ENCODE data around the gene ARHGAP4. TPM values are rescaled to one million over a fixed set of nuclear protein-coding genes. Genes with fewer than 3 reads are reported as not detected.

The ARHGAP4 gene
- total and polyA plus RNA-seq, 2 donors (not counting 3 experiments of a cell fraction or from before 2014, with no cell fraction given), result 20.9 to 33.3 TPM

DNA sequence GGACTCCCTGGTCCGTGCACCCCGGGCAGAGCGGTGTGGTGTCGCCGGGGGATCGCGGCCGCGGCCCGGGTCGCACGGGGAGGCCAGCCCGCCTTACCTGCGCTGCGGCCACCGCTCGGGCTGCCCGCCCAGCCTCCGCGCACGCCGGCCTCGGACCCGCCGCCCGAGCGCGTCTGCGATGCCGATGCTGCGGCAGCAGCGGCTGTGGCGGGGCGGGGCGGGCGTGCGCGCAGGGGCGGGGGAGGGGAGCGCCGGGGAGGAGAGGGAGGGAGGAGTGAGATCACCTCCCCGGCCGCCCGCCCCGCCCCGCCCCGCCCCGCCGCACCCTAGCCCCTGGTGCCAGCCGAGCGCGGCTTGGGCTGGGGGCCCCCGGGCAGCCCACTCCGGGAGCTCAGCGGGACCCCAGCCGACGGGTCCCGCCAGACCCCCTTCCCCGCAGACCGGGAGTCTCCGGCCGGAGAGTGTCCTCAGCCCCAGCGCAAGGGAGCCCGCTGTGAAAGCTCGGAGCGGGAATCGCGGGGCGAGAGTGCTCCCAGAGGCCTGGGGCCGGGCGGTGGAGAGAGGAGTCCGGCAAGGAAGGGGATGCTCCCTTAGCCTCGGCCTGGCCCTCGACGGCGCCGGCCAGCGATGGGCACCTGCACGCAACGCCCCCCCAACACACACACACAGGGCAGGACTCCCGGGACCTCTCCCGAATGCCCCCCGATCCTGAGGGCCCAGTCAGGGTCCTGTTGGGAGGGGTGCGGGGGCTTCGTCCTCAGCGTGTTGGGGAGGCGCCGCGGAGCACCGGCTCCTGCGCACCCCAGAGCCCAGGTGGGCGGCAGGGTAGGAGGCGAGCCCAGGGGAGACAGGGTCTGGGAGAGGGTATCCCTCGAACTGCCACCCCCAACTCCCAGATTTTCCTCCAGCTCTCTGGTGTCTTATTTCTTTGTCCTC lies 39.8 kb downstream of the ARHGAP4 start, which contains the start of gene L1CAM:
L1CAM (minus strand) TSS at position 206 of the 936 bp plus-strand sequence. CDS start 10,337 bp downstream, outside the sequence.
- FAIRE-seq (no peak), DNase-seq (ENCODE audit: low read depth, low spot score) (no peak)
- Histone ChIP-seq H3K36me3 (ENCODE audit: control insufficient read depth in 2 of 2, extremely low read depth in 1 of 2, insufficient read depth in 2 of 2, low read length in 2 of 2) (no peaks in the 10 kb centered on the region), H3K9ac (replicated peaks; ENCODE audit: extremely low read depth, insufficient read depth, low read length) (no peak within 1 kb of the TSS), H3K4me3 (replicated peaks in 1 of 3; ENCODE audit: insufficient read depth in 1 of 3, low read depth in 1 of 3, low read length in 3 of 3) (no peak within 1 kb of the TSS), H3K27ac (ENCODE audit: insufficient read depth, low read depth, low read length) (no peak within 1 kb of the TSS), H3K9me3 (replicated peaks; ENCODE audit: control insufficient read depth, insufficient read depth, low read length) (no peaks in the 10 kb centered on the region), H3K27me3 (ENCODE audit: control insufficient read depth in 2 of 2, insufficient read depth in 2 of 2, low read length in 2 of 2) (peaks cover 28 to 32% of the 10 kb centered on the region in 2 experiments), H3K9me1 (replicated peaks; ENCODE audit: control insufficient read depth, extremely low read depth, insufficient read depth, low read length) (no peaks in the 10 kb centered on the region), H3K79me2 (ENCODE audit: control insufficient read depth, insufficient read depth, low read length) (no peaks in the 10 kb centered on the region), H3K4me1 (ENCODE audit: control insufficient read depth, extremely low read depth, insufficient read depth, low read length) (no peaks in the 10 kb centered on the region), H4K20me1 (replicated peaks; ENCODE audit: control insufficient read depth, extremely low read depth, insufficient read depth, low read length) (no peaks in the 10 kb centered on the region), H2AFZ (ENCODE audit: low read depth, low read length) (no peak within 1 kb of the TSS), H3K4me2 (ENCODE audit: insufficient read depth, low read length) (no peak within 1 kb of the TSS)
- no TSS peak for BruUV-seq (replicated peaks)
- POLR2A ChIA-PET, result no interaction called here
- TF ChIP-seq EZH2 (IDR thresholded peaks at IDR 0.05; ENCODE audit: borderline replicate concordance, low read depth, low read length, severe bottlenecking) (peak; percentile 55), POLR2AphosphoS5 (IDR thresholded peaks at IDR 0.05; ENCODE audit: insufficient read depth, low read depth, low read length) (no peak), JUN (IDR thresholded peaks at IDR 0.05; ENCODE audit: borderline replicate concordance, insufficient read depth, insufficient read length, low read depth) (no peak)
- intact Hi-C loops (cut with micrococcal nuclease), result loop anchor here (10.0 kb wide), 1 partner anchor 71 kb away; no protein-coding TSS in a partner anchor
- CTCF ChIA-PET, result no interaction called here
- dilution Hi-C loops (cut with MboI; ENCODE audit: extremely low pct_ligation_motif_present, low sequenced_read_pairs), result no loop called here

DNA sequence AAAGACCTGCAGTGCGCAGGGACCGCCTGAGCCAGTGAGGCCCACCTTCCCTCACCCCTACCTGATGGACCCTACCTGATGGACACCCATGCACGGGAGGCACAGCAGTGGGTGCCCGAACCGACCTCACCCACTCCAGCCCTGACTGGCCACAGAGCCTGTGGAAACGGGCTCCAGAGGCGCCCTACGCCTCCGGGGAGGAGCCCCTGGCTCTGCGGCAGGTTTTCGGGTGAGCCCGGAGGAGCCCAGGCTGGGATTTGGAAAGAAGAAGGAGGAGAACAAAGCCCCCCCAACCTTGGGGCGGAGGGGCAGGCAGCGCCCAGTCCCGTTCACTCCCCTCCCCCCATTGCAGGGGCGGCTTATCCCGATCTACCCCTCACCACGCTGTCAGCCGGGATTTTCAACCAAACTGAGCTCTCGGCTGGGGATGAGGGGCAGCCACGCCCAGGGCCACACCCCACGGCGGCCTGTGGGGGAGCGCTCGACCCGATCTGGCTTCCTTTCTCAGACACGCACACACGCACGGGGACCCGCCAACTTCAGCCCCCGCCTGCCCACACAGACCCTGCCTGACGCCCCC lies 40.8 kb downstream of the ARHGAP4 start:
- ChIA-PET CTCF (no interaction called here), POLR2A (no interaction called here)
- Histone ChIP-seq H2AFZ (ENCODE audit: low read depth, low read length) (no peak overlapping the region), H4K20me1 (replicated peaks; ENCODE audit: control insufficient read depth, extremely low read depth, insufficient read depth, low read length) (no peaks in the 10 kb centered on the region), H3K4me2 (ENCODE audit: insufficient read depth, low read length) (no peak overlapping the region), H3K27me3 (ENCODE audit: control insufficient read depth in 2 of 2, insufficient read depth in 2 of 2, low read length in 2 of 2) (peaks cover 30 to 33% of the 10 kb centered on the region in 2 experiments), H3K27ac (ENCODE audit: insufficient read depth, low read depth, low read length) (no peak overlapping the region), H3K79me2 (ENCODE audit: control insufficient read depth, insufficient read depth, low read length) (no peaks in the 10 kb centered on the region), H3K9me1 (replicated peaks; ENCODE audit: control insufficient read depth, extremely low read depth, insufficient read depth, low read length) (no peaks in the 10 kb centered on the region), H3K36me3 (ENCODE audit: control insufficient read depth in 2 of 2, extremely low read depth in 1 of 2, insufficient read depth in 2 of 2, low read length in 2 of 2) (no peaks in the 10 kb centered on the region), H3K9me3 (replicated peaks; ENCODE audit: control insufficient read depth, insufficient read depth, low read length) (no peaks in the 10 kb centered on the region), H3K4me1 (ENCODE audit: control insufficient read depth, extremely low read depth, insufficient read depth, low read length) (no peaks in the 10 kb centered on the region), H3K9ac (replicated peaks; ENCODE audit: extremely low read depth, insufficient read depth, low read length) (no peak overlapping the region), H3K4me3 (replicated peaks in 1 of 3; ENCODE audit: insufficient read depth in 1 of 3, low read depth in 1 of 3, low read length in 3 of 3) (no peak overlapping the region)
- FAIRE-seq (no peak), DNase-seq (ENCODE audit: low read depth, low spot score) (no peak)
- TF ChIP-seq, protein P1, sequence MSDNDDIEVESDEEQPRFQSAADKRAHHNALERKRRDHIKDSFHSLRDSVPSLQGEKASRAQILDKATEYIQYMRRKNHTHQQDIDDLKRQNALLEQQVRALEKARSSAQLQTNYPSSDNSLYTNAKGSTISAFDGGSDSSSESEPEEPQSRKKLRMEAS (IDR thresholded peaks at IDR 0.05; ENCODE audit: insufficient read depth, insufficient read length), result no peak
- TF ChIP-seq EZH2 (IDR thresholded peaks at IDR 0.05; ENCODE audit: borderline replicate concordance, low read depth, low read length, severe bottlenecking), result peak; percentile 90
- no peak for TF ChIP-seq POLR2A (IDR thresholded peaks at IDR 0.05; ENCODE audit: low read depth, low read length)
- no peak for TF ChIP-seq FOS (IDR thresholded peaks at IDR 0.05; ENCODE audit: borderline replicate concordance, insufficient read depth, low read length)
- BruUV-seq (replicated peaks), result no TSS peak
- dilution Hi-C loops (cut with MboI; ENCODE audit: extremely low pct_ligation_motif_present, low sequenced_read_pairs), result no loop called here
- intact Hi-C loops (cut with micrococcal nuclease), result loop anchor here (10.0 kb wide), 1 partner anchor 70 kb away; no protein-coding TSS in a partner anchor

Data from endothelial cell of umbilical vein (primary cell).